RKO (cell line): ENCODE data around the gene TOR1A.
"Not testable (repeated sequence)": the region's sequence is repeated elsewhere in the genome, so short reads cannot be mapped to it uniquely, and the experiment has no call there.

ENCODE experiments used
- DNase-seq: peaks from one replicate; pipeline ENCODE4 v3.0.0-alpha.2; 2016; ENCODE audit warnings: low spot score

TOR1A gene

DNA sequence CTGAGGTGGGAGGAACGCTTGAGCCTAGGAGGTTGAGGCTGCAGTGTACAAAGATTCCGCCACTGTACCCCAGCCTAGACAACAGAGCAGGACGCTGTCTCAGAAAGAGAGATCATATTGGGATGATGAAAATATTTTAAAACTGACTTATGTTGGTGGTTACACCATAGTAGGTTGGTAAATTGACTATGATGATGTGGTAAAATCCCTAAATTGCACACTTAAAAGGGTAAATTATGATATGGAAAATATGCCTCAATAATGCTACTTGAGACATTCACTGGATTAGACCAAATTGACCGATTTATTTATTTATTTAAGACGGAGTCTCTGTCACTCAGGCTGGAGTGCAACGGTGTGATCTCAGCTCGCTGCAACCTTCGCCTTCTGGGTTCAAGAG is 42.8 kb downstream of the TOR1A start:
- no peak for DNase-seq

- DNase-seq: no peak
These were observed 44.3 kb downstream of the TOR1A start for GRCh38 chr9:129779560-129780190.

GRCh38 chr9:129778469-129778868 is 45.5 kb downstream of the TOR1A start:
- DNase-seq: no peak

DNA sequence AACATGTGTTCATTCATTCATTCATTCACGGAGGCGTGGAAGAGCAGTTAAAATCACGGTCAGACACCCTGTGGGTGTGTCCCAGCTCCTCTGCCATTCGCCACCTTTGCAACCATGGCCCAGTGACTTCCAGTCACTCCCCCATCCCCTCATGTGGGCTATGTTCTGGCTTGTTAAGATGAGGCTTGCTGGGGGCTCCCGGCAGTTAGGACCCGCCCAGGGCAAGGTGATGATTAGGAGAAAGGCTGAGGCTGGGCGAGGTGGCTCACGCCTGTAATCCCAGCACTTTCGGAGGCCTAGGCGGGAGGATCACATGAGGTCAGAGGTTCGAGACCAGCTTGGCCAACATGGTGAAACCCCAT is 46.2 kb downstream of the TOR1A start:
- no peak for DNase-seq

GRCh38 chr9:129776938-129777768 is 46.8 kb downstream of the TOR1A start:
- peak; percentile 99 for DNase-seq

DNA sequence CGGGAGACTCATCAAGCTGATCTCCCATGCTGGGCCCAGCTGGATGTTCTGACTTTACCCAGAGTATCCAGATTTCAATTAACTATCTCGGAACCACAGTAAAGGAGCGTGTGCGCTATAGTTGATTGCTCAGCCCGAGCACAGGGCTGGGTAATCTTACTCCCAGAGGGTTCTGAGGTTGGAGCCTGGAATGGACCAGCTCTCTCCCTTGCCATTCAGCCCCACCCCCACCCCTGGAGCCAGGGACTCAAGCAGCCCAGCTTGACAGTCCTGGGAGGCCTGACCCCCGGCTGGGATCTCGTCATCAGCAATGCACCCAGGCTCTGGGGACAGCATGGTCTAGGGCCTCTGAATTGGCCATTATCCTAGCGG is 47.4 kb downstream of the TOR1A start:
- DNase-seq: no peak

- not testable (repeated sequence) for DNase-seq
These were observed 47.8 kb downstream of the TOR1A start for GRCh38 chr9:129776096-129776495.

DNA sequence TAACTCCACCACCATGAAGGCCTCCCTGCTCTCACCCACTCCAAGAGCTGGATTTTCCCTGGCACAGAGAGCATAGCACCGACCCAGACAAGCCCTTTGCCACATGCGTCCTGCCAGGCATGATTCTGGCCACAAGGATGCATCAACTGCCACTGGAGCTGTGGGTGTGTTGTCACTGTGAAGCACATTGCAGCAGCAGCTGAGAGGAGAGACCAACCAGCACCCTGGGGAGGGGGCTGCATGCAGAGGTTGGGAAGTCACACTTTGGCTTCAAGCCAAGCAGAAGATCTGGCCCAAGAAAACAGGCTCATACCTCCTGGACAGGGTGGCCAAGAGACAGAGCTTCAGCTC is 48.5 kb downstream of the TOR1A start:
- DNase-seq: no peak

DNA sequence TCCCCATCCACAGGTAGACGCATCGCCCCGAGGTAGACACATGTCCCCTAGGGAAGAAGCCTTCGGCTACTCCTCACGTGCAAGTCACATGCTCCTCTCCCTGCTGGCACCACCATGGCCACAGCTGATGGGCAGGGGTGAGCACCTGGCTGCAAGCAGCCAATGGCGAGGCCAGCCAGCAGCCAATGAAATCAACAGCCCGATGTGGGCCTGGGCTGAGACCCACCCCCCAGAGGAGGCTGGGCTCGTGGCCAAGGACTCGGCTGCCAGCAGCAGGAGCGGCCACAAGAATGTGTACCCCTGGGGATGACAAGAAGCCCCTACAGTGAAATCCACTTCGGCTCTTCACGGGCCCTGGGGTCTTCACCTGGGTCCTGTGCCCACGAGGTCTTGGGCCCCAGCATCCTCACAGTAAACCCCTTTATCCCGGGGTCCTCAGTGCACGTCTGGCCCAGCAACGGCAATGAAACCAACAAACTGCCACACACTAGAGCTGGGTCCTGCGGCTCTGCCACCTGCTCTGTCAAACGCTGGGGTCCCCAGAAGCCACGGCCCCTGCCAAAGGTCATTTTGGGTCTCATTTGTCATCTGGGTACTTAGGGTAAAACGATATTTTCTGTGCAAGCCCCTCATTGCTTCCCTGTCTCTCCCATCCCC is 49.0 kb downstream of the TOR1A start:
- DNase-seq: no peak

- no peak for DNase-seq
These were observed 50.5 kb downstream of the TOR1A start for GRCh38 chr9:129773262-129774048.

DNA sequence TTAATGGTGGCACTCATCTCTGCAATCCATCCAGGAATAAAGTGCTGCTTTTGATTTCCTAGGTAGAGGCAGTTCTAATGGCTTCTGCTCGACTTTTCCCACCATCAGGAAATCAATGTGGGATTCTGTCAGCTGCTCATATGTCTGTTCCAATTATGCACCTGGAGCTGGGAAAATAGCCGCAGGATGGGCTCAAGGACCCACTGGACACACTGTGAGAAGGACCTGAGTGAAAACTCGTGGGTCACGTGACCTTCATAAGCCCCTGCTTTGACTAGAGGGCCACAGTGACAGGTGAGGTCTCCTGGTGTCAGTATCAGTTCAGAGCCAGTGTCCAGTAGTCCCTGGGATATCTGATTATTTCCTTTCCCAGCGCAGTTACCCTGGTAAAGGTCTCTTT is 53.2 kb downstream of the TOR1A start:
- no peak for DNase-seq

- no peak for DNase-seq
These were observed 54.3 kb downstream of the TOR1A start for GRCh38 chr9:129769669-129770068.

DNA sequence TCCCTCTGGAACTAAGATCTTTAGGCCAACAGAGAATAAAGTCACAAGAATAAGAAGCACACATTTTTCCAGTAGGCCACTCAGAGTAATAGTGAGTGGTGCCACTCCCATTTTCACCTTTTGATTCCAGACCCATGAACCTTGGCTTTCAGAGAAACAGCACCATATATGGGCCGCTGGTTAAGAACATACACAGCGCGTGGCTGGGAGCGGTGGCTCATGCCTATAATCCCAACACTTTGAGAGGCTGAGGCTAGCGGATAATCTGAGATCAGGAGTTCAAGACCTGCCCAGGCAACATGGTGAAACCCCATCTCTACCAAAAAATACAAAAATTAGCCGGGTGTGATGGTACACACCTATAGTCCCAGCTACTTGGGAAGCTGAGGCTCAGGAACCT is 55.5 kb downstream of the TOR1A start:
- DNase-seq: no peak

DNA sequence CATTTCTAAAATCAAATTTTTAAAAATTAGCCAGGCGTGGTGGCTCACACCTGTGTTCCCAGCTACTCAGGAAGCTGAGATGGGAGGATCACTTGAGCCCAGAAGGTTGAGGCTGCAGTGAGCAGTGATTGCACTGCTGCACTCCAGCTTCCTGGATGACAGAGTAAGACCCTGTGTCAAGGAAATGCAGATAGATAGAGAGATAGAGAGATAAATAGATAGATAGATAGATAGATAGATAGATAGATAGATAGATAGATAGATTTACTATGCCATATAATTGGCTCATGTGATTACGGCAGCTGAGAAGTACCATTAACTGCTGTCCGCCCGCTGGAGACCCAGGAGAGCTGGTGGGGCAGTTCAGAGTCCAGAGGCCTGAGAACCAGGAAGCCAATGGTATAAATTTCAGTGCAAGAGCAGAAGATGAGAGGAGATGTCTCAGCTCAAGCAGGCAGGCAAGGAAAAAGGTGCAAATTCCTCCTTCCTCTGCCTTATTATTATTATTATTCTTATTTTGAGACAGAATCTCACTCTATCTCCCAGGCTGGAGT is 58.1 kb downstream of the TOR1A start:
- no peak for DNase-seq

- DNase-seq: no peak
These were observed 60.7 kb downstream of the TOR1A start for GRCh38 chr9:129762985-129763926.
